NCI-H69 (cell line): Measurements from ENCODE around the gene PRKD1.
A peak's percentile ranks its signal among the peaks of the same experiment; 100 is the strongest.

Experiments
- DNase-seq: peaks from one replicate; lab custom pipeline; 2025; lab: John Stamatoyannopoulos, UW

PRKD1 gene

DNA sequence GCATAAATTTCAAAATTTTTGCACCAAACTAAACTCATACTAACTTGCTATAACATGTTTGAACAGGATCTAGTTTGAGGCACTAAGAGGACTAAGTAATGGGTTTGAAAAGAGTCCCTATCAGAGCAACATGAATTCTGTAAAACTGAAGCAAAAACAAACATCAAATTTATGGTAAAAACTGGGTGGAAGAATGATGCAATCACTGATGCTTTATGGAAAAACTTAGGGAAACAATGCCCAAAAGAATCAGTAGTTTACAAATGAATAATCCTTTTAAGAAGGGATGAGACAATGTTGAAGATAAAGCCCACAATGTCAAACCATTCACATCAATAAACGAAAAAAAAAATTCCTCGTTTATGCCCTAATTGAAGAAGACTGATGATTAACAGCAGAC lies 88.9 kb downstream of the PRKD1 start:
- DNase-seq, result no peak

DNA sequence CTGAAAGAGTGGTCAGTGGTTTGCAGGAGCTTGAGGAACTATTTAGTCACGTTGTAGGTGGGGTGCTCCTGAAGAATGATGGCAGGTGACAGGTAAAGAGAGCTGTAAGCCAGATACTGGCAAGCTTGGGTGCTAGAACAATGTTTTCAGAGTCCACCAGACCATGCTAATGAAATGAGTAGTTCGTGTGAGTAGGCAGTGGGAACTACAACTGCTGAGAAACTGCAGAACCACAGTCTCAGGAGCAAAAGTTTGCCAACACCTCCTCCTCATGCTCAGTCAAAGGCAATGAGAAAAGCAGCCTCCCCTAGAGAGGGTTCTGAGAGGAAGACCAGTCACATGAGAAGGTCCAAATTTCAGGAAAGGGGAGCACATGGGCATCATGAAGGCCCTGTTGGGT lies 91.3 kb downstream of the PRKD1 start:
- no peak for DNase-seq

DNA sequence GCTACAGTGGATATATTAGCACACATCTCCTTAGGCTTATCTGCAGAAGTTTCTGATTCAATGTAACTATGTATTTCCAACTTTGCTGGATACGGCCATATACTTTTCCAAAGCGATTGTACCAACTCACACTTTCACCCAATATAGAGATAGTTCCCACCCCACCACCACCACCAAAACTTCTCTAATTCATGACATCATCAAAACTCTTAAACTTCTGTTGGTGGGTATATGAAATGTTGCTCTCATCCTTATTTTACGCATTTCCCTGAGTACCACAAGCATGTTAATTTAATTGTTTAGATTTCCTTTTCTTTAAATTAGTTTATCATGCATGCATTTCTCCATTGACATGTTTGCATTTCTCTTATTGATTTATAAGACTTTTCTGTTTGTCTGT lies 95.6 kb downstream of the PRKD1 start:
- no peak for DNase-seq

DNA sequence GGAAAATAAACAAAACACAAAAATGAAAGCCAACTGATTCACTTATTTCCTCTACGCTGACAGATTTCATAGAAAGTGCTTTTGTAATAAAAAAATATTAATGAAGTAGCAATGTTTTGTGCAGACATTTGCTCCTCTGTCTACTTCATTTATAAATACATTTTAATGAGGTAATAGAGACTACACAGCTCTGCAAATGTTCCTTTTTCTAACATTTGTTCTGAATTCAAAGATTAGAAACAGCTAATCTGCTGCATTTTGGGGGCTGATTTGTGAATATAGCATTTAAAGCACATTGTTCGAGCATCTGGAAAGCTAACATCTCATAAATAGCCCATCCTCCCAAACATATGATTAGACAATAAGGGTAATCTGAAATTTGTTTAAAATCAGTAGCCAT lies 97.8 kb downstream of the PRKD1 start:
- DNase-seq, result no peak

- peak; percentile 60 for DNase-seq
These were observed 103.8 kb downstream of the PRKD1 start for GRCh38 chr14:29823816-29824215.

DNA sequence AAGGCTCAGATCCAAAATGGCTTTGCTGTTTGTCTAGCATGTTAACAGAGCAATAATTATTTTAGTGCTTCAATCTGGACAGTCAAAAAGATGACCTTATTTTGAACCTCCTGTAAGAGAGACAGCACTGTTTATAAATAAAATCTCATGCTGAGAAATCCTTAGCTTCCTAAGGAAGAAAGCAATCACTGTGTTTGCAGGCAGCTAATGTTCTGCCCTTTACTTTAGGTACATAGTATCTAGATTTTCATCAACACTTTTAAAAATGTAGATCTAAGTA lies 105.3 kb downstream of the PRKD1 start:
- DNase-seq, result peak; percentile 98

- peak; percentile 94 for DNase-seq
These were observed 105.8 kb downstream of the PRKD1 start for GRCh38 chr14:29821661-29822429.

GRCh38 chr14:29821242-29821641 lies 106.4 kb downstream of the PRKD1 start:
- DNase-seq, result peak; percentile 60

- peak; percentile 53 for DNase-seq
These were observed 106.9 kb downstream of the PRKD1 start for GRCh38 chr14:29820785-29821184.

DNA sequence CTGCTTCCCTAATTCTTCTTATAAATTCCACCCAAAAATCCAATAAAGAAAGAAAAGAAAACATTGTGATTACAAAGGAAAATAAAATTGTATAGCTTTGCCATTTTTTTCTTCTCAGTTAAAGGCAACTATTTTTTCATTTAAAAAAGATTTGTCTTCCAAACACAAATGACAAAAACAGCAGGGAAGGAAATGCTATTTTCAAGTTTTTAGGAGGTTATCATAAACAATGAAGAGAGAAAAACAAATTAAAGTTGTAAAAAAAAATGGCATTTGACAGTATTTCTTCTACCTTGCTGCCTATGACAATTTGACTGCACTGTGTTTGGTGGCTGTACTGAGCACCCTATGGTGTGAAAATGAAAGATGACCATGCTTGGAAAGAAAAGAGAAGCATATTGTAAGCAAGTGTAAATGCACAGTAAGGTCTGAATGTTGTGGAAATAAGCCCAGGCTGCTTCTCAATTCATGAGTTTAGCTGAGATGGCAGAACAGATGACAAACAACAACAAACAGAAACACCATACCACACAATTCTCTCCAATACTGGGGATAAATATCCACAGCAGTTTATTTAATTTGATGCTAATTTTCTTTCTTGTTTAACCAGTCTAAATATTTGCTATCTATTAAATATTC lies 109.8 kb downstream of the PRKD1 start:
- peak; percentile 65 for DNase-seq

GRCh38 chr14:29815016-29815674 lies 112.5 kb downstream of the PRKD1 start:
- DNase-seq, result peak; percentile 60

DNA sequence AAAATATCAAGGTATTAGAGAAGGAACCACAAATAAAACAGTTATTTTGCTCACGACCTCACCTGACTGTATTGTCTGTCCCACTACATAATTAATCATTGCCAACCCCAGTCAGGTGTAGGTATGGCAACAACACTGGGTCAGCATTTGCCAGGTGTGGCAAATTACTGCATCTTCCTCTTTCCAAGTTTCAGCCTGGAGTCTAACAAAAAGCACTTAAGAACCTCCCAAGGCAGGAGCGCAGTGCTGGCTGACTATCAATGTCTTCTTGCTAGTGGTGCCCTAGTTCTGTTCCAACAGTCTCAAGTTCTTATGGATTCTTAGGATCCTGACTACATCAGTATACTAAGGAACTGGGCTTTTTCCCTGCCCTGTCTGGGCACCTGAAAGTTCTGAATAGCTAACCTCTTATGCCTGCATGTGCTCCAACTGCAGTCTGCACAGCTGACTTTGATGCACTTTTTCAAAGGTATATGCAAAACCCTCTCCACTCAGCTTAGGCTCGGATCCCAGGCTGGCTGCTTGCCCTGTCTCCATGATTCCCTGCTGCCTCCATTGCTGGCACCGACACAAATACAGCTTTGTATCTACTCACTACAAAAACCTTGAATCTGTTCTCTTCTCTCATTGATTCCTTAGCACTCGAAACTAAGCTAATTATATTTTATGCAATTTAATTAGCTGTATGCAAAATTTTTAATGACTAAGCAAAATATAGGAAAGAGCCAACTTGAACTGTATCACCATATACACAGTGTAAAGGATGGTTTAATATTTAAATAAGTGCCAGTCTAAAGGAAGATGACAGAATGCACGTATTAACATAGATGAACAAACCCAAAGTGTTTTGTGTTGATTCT lies 113.3 kb downstream of the PRKD1 start:
- peak; percentile 86 for DNase-seq

- DNase-seq, result peak; percentile 95
These were observed 117.0 kb downstream of the PRKD1 start for GRCh38 chr14:29810682-29811081.

- DNase-seq, result no peak
These were observed 117.6 kb downstream of the PRKD1 start for GRCh38 chr14:29810064-29810463.

- no peak for DNase-seq
These were observed 121.5 kb downstream of the PRKD1 start for GRCh38 chr14:29806124-29806517.

GRCh38 chr14:29805415-29806123 lies 122.1 kb downstream of the PRKD1 start:
- peak; percentile 84 for DNase-seq

GRCh38 chr14:29804481-29805266 lies 123.0 kb downstream of the PRKD1 start:
- no peak for DNase-seq

- no peak for DNase-seq
These were observed 124.6 kb downstream of the PRKD1 start for GRCh38 chr14:29803045-29803444.

- DNase-seq, result no peak
These were observed 125.4 kb downstream of the PRKD1 start for GRCh38 chr14:29802211-29802610.

- peak; percentile 32 for DNase-seq
These were observed 126.7 kb downstream of the PRKD1 start for GRCh38 chr14:29800961-29801360.
